ENCODE measurements around the gene ACADM. TPM values are rescaled to one million over a fixed set of nuclear protein-coding genes. Genes with fewer than 3 reads are reported as not detected.
A peak's percentile ranks its signal among the peaks of the same experiment; 100 is the strongest.

ACADM gene
- polyA plus RNA-seq, 3 donors = 7.1 to 32.1 (median 31.3) TPM

DNA sequence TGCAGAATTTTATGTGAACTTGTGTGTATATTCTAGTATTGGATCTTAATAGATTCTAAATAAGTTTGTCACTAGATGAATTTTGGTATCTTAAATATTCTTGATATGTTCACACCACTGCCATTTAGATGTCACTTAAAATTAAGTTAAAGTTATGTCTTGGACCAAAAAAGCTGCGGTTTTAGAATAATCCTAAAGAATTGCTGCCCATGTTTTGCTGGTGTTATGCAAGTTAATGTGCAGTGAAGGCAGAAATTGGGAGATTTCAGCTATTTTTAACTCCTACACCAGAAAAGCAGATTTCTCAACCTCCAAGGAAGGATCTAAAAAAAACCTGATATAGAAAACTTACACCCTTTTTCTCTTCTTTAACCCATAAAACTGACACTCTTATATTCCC is 757 bp downstream of the ACADM start:
- intact Hi-C loops (cut with micrococcal nuclease) = no loop called here
- DNase-seq = no peak
- Histone ChIP-seq H3K79me2 (ENCODE audit: insufficient read depth, low read length) (peaks cover 57% of the 10 kb centered on the region), H3K36me3 (replicated peaks in 1 of 2; ENCODE audit: control insufficient read depth in 1 of 2, insufficient read depth in 2 of 2, low read length in 2 of 2) (no peaks in the 10 kb centered on the region), H3K4me1 (ENCODE audit: control insufficient read depth in 1 of 2, insufficient read depth in 2 of 2, low read length in 2 of 2) (peaks cover 13 to 27% of the 10 kb centered on the region in 2 donors), H3K27me3 (ENCODE audit: control insufficient read depth in 2 of 2, insufficient read depth in 2 of 2, low read length in 2 of 2) (no peaks in the 10 kb centered on the region), H3K9me3 (replicated peaks in 1 of 2; ENCODE audit: control insufficient read depth in 1 of 2, insufficient read depth in 1 of 2, low read length in 2 of 2) (no peaks in the 10 kb centered on the region), H2AFZ (ENCODE audit: insufficient read depth, low read depth, low read length, poor library complexity, severe bottlenecking) (peak overlapping the region; percentile 88), H3K9ac (ENCODE audit: insufficient read depth, low read length, poor library complexity, severe bottlenecking) (peak overlapping the region; percentile 77), H3K27ac (ENCODE audit: low read depth in 1 of 2, low read length in 2 of 2) (peak overlapping the region in 1 of 2 donors; percentile 79), H3K4me3 (replicated peaks in 1 of 3; ENCODE audit: low read depth in 2 of 3, low read length in 3 of 3) (peak overlapping the region; percentile 82 to 84 (median 83)), H4K20me1 (ENCODE audit: insufficient read depth, low read length) (no peaks in the 10 kb centered on the region), H3K4me2 (replicated peaks; ENCODE audit: extremely low read depth, low read length, poor library complexity, severe bottlenecking) (peak overlapping the region; percentile 83)
- no peaks in the 10 kb centered on the region for H3K27me3 Mint-ChIP-seq (ENCODE audit: low read depth in 3 of 3)
- TF ChIP-seq CTCF (IDR thresholded peaks at IDR 0.05) = no peak
- H3K9me3 Mint-ChIP-seq = peaks cover 0 to 2% (median 0%) of the 10 kb centered on the region in 7 donors
- peaks cover 3 to 6% of the 10 kb centered on the region in 2 donors for H3K36me3 Mint-ChIP-seq
- peaks cover 31% of the 10 kb centered on the region for H3K4me1 Mint-ChIP-seq
- WGBS (ENCODE audit: insufficient coverage) = no CpG with 5 or more reads among the region's 1 CpG
- peak overlapping the region; percentile 99 to 100 for H3K4me3 Mint-ChIP-seq
- H3K27ac Mint-ChIP-seq = peak overlapping the region; percentile 92 to 99 (median 96)

DNA sequence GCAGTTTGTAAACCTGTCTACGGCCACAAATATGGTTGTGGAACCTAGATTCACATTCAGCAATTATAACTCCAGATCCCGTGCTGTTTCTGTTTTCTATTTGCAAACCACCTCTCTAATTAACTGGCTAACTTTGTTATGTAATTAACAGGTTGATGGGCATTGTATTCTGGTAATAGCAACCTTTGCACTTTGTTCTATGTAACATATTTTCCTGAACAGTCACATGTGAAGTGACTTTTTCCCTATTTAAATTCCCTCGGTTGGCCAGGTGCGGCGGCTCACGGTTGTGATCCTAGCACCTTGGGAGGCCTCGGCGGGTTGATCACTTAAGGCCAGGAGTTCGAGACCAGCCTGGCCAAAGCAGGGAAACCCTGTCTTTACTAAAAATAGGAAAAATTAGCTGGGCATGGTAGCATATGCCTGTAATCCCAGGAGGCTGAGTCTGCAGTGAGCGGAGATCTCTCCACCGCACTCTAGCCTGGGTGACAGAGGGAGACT is 1.4 kb downstream of the ACADM start:
- peaks cover 31% of the 10 kb centered on the region for H3K4me1 Mint-ChIP-seq
- WGBS (ENCODE audit: insufficient coverage) = 86% methylated on average over 7 of the region's 11 CpGs
- Histone ChIP-seq H3K9ac (ENCODE audit: insufficient read depth, low read length, poor library complexity, severe bottlenecking) (no peak overlapping the region), H3K27ac (ENCODE audit: low read depth in 1 of 2, low read length in 2 of 2) (no peak overlapping the region), H2AFZ (ENCODE audit: insufficient read depth, low read depth, low read length, poor library complexity, severe bottlenecking) (peak overlapping the region; percentile 88), H3K4me3 (replicated peaks in 1 of 3; ENCODE audit: low read depth in 2 of 3, low read length in 3 of 3) (peak overlapping the region in 1 of 3 experiments; percentile 82), H3K79me2 (ENCODE audit: insufficient read depth, low read length) (peaks cover 63% of the 10 kb centered on the region), H3K4me2 (replicated peaks; ENCODE audit: extremely low read depth, low read length, poor library complexity, severe bottlenecking) (peak overlapping the region; percentile 83), H3K4me1 (ENCODE audit: control insufficient read depth in 1 of 2, insufficient read depth in 2 of 2, low read length in 2 of 2) (peaks cover 13 to 27% of the 10 kb centered on the region in 2 donors), H3K27me3 (ENCODE audit: control insufficient read depth in 2 of 2, insufficient read depth in 2 of 2, low read length in 2 of 2) (no peaks in the 10 kb centered on the region), H3K36me3 (replicated peaks in 1 of 2; ENCODE audit: control insufficient read depth in 1 of 2, insufficient read depth in 2 of 2, low read length in 2 of 2) (no peaks in the 10 kb centered on the region), H3K9me3 (replicated peaks in 1 of 2; ENCODE audit: control insufficient read depth in 1 of 2, insufficient read depth in 1 of 2, low read length in 2 of 2) (no peaks in the 10 kb centered on the region), H4K20me1 (ENCODE audit: insufficient read depth, low read length) (no peaks in the 10 kb centered on the region)
- peaks cover 0 to 2% (median 0%) of the 10 kb centered on the region in 7 donors for H3K9me3 Mint-ChIP-seq
- H3K27ac Mint-ChIP-seq = no peak overlapping the region
- H3K27me3 Mint-ChIP-seq (ENCODE audit: low read depth in 3 of 3) = no peaks in the 10 kb centered on the region
- intact Hi-C loops (cut with micrococcal nuclease) = no loop called here
- DNase-seq = no peak
- no peak overlapping the region for H3K4me3 Mint-ChIP-seq
- peaks cover 5 to 12% of the 10 kb centered on the region in 2 donors for H3K36me3 Mint-ChIP-seq
- no peak for TF ChIP-seq CTCF (IDR thresholded peaks at IDR 0.05)

Measured in CD14-positive monocyte (primary cell).